Gastrocnemius medialis (tissue), 4 donors: ENCODE results near the gene SLC29A3. TPM values are rescaled to one million over a fixed set of nuclear protein-coding genes. Genes with fewer than 3 reads are reported as not detected.

ENCODE experiments used
- ATAC-seq, 2 donors: fragments of 150-250 bp; one replicate each; pipeline ENCODE4 v1.9.1; 2016
- DNase-seq, 2 donors: peaks; one replicate each; pipeline ENCODE4 v3.0.0-alpha.2; 2019
- H3K27ac ChIP-seq, 4 donors: fragments of 200-600 bp; sonication (generic); 1 replicate in 1 of 4; 2 replicates in 3 of 4; pipeline ENCODE4 v1.5.1; 2016 to 2018; ENCODE audit warnings: mild to moderate bottlenecking in 2 of 4, moderate library complexity in 1 of 4
- H3K27me3 ChIP-seq, 3 donors: fragments of 200-600 bp; sonication (generic) in 2 of 3; 1 replicate in 1 of 3; 2 replicates in 2 of 3; pipeline versions ENCODE4 v1.5.1 to v1.6.0; 2016 to 2019; ENCODE audit warnings: mild to moderate bottlenecking in 1 of 3, moderate library complexity in 1 of 3
- H3K36me3 ChIP-seq, 2 donors: fragments of 200-600 bp; sonication (generic) in 1 of 2; one replicate each; pipeline ENCODE4 v1.5.1; 2017 to 2018
- H3K4me1 ChIP-seq, 2 donors: fragments of 200-600 bp; sonication (generic) in 1 of 2; one replicate each; pipeline ENCODE4 v1.5.1; 2016 to 2017; ENCODE audit warnings: mild to moderate bottlenecking in 2 of 2
- H3K4me3 ChIP-seq, 4 donors: fragments of 200-600 bp; sonication (generic) in 3 of 4; 1 replicate in 1 of 4; 2 replicates in 3 of 4; pipeline ENCODE4 v1.5.1; 2016 to 2019; ENCODE audit warnings: mild to moderate bottlenecking in 2 of 4
- H3K9me3 ChIP-seq, 3 donors: fragments of 200-600 bp; sonication (generic) in 2 of 3; 1 replicate in 1 of 3; 2 replicates in 2 of 3; pipeline ENCODE4 v1.5.1; 2016 to 2019
- CTCF ChIP-seq, 5 experiments: fragments of 450-650 bp in 3 of 5; fragments of 200-600 bp in 2 of 5; sonication (generic) in 2 of 5; IDR thresholded peaks in 4 of 5; conservative IDR thresholded peaks in 1 of 5; 1 replicate in 4 of 5; 2 replicates in 1 of 5; pipeline ENCODE4 v1.5.1; 2016 to 2019; ENCODE audit warnings: antibody characterized with exemption in 5 of 5, mild to moderate bottlenecking in 3 of 5, moderate library complexity in 3 of 5
- POLR2A ChIP-seq, 2 donors: fragments of 450-650 bp; IDR thresholded peaks; one replicate each; pipeline ENCODE4 v1.6.1; 2017; ENCODE audit warnings: antibody characterized with exemption in 2 of 2, mild to moderate bottlenecking in 2 of 2, moderate library complexity in 2 of 2
- in situ Hi-C, 4 donors: fragments of 200-750 bp; cut with MboI; loops; one replicate each; pipeline versions ENCODE4 v1.15.0 to v1.8.0; 2017; ENCODE audit warnings: low sequenced_read_pairs in 4 of 4
- intact Hi-C: fragments of 100-400 bp; cut with DNase I; formaldehyde crosslinking; loops from one replicate; pipeline ENCODE4 v1.15.1; 2023; ENCODE audit warnings: low total_unique reads
- total RNA-seq, 4 donors: library from RNA; depleted of rRNA; stranded (reverse); fragments of >200 nt; gene quantifications; one replicate each; pipeline versions ENCODE4 v1.1.0 to v1.2.3, GENCODE V29; 2016

The SLC29A3 gene
- total RNA-seq, 4 donors from 2014 or later = 0.36 to 2.8 (median 2.0) TPM

GRCh38 chr10:71348850-71349249, 29.8 kb downstream of the SLC29A3 start:
- in situ Hi-C loops (no loop called here), intact Hi-C loops (no loop called here)
- Histone ChIP-seq H3K27me3 (no peaks in the 10 kb centered on the region), H3K27ac (no peak overlapping the region), H3K9me3 (no peaks in the 10 kb centered on the region), H3K4me1 (peaks cover 0 to 10% of the 10 kb centered on the region in 2 donors), H3K36me3 (no peaks in the 10 kb centered on the region), H3K4me3 (no peak overlapping the region)
- ATAC-seq (no peak), DNase-seq (no peak)
- TF ChIP-seq POLR2A (IDR thresholded peaks at IDR 0.05) = no peak
- no peak for TF ChIP-seq CTCF (IDR thresholded peaks at IDR 0.05 in 4 of 5, conservative IDR thresholded peaks at IDR 0.05 in 1 of 5)

DNA sequence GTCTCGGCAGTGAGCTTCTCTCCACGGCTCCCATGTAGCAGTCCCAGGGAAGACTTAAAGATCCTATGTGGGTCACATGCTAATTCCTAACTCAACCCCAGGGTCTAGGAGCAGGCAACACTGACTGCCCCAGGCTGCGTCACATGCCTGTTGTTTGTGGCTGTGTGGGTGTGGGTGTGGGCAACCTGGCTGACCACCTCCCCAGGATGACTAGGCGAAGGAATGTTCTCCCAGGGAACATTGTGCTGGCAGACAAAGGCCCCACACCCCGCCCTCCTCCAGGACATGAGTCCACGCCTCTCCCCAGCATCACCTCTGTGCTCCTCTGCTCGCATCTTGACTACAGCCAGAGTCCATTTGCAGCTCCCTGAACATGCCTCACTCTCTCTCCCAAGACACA, 30.3 kb downstream of the SLC29A3 start:
- H3K4me3 ChIP-seq = no peak overlapping the region
- in situ Hi-C loops (no loop called here), intact Hi-C loops (no loop called here)
- TF ChIP-seq POLR2A (IDR thresholded peaks at IDR 0.05) (no peak), CTCF (IDR thresholded peaks at IDR 0.05 in 4 of 5, conservative IDR thresholded peaks at IDR 0.05 in 1 of 5) (no peak)
- no peaks in the 10 kb centered on the region for H3K27me3 ChIP-seq
- no peaks in the 10 kb centered on the region for H3K9me3 ChIP-seq
- H3K4me1 ChIP-seq = peaks cover 0 to 10% of the 10 kb centered on the region in 2 donors
- ATAC-seq = no peak
- H3K36me3 ChIP-seq = no peaks in the 10 kb centered on the region
- DNase-seq = no peak
- H3K27ac ChIP-seq = no peak overlapping the region

DNA sequence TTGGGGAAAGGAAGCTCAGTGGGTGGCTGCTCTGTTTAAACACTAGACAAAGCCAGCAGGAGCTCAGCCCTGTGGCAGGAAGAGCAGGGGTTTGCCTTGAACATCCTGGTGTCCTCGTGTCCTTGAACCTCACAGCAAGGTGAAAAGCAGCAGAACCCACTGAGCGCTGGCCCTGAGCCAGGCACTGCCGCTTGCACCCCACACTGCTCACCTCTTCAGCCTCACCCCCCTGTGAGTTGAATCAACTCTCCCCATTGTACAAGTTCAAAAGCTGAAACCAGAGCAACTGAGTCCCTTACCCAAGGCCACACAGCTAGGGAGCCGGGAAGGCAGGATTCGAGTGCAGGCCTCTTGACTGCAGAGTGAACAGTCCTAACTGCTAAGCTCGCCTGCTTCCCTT, 32.0 kb downstream of the SLC29A3 start:
- intact Hi-C loops (no loop called here), in situ Hi-C loops (no loop called here)
- Histone ChIP-seq H3K36me3 (peaks cover 0 to 2% of the 10 kb centered on the region in 2 donors), H3K27ac (no peak overlapping the region), H3K9me3 (no peaks in the 10 kb centered on the region), H3K4me3 (no peak overlapping the region), H3K27me3 (no peaks in the 10 kb centered on the region), H3K4me1 (peaks cover 0 to 10% of the 10 kb centered on the region in 2 donors)
- ATAC-seq (no peak), DNase-seq (no peak)
- TF ChIP-seq POLR2A (IDR thresholded peaks at IDR 0.05) = no peak

DNA sequence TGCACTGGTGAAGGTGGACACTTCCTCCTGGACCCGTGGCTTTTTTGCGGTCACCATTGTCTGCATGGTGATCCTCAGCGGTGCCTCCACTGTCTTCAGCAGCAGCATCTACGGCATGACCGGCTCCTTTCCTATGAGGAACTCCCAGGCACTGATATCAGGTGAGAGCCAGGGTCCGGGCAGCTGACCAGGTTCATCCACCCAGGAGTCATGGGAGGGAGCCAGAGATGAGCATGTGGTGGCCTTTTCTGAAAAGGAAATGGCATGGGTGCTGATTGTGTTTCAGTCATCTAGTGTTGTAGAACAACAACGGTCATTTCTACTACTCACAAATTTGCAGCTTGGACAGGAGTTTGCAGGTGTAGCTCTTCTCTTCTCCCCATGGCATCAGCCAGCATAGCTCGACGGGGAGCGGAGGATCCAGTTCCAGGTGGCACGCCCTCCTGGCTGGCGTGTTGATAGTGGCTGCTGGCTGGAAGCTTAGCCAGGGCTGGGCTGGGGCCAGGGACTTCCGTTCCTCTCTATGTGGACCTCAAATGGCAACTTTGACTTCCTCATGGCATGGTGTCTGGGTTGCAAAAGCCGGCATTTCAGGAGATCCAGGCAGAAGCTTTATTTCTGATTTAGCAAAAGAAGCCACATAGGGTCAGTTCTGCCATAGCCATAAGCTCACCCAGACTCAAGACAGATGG, 32.7 kb downstream of the SLC29A3 start:
- ATAC-seq (peak; percentile 33 to 58), DNase-seq (peak; percentile 32 to 47)
- in situ Hi-C loops (no loop called here), intact Hi-C loops (no loop called here)
- H3K9me3 ChIP-seq = no peaks in the 10 kb centered on the region
- peaks cover 0 to 3% of the 10 kb centered on the region in 2 donors for H3K36me3 ChIP-seq
- no peak overlapping the region for H3K27ac ChIP-seq
- TF ChIP-seq CTCF (IDR thresholded peaks at IDR 0.05 in 4 of 5, conservative IDR thresholded peaks at IDR 0.05 in 1 of 5) = no peak
- TF ChIP-seq POLR2A (IDR thresholded peaks at IDR 0.05) = no peak
- H3K27me3 ChIP-seq = no peaks in the 10 kb centered on the region
- no peak overlapping the region for H3K4me3 ChIP-seq
- H3K4me1 ChIP-seq = peaks cover 0 to 10% of the 10 kb centered on the region in 2 donors

- Histone ChIP-seq H3K9me3 (no peaks in the 10 kb centered on the region), H3K4me1 (peaks cover 0 to 10% of the 10 kb centered on the region in 2 donors), H3K36me3 (peaks cover 0 to 3% of the 10 kb centered on the region in 2 donors), H3K27ac (no peak overlapping the region), H3K4me3 (no peak overlapping the region), H3K27me3 (no peaks in the 10 kb centered on the region)
- DNase-seq = no peak
- TF ChIP-seq POLR2A (IDR thresholded peaks at IDR 0.05) (no peak), CTCF (IDR thresholded peaks at IDR 0.05 in 4 of 5, conservative IDR thresholded peaks at IDR 0.05 in 1 of 5) (no peak)
- in situ Hi-C loops (no loop called here), intact Hi-C loops (no loop called here)
- ATAC-seq = no peak
Measured at GRCh38 chr10:71353639-71354038, 34.6 kb downstream of the SLC29A3 start.
